H9 (cell line): ENCODE measurements around the gene LRRC8B. TPM values are rescaled to one million over a fixed set of nuclear protein-coding genes. Genes with fewer than 3 reads are reported as not detected.

ENCODE experiments used
- DNase-seq: peaks from one replicate; pipeline ENCODE4 v3.0.0-alpha.2; 2017
- H2AFZ ChIP-seq: one replicate; pipeline ENCODE4 v1.6.1; 2013; ENCODE audit warnings: mild to moderate bottlenecking, low read length, control low read depth, moderate library complexity
- H2AK5ac ChIP-seq: 2 replicates; pipeline ENCODE4 v1.6.1; 2013; ENCODE audit warnings: low read length, control low read depth, mixed read lengths; ENCODE audit not compliant: insufficient read length
- H2BK120ac ChIP-seq: one replicate; pipeline ENCODE4 v1.6.1; 2013; ENCODE audit warnings: low read depth, mild to moderate bottlenecking, low read length, control low read depth, inconsistent platforms; ENCODE audit not compliant: poor library complexity, severe bottlenecking
- H2BK12ac ChIP-seq: 2 replicates; pipeline ENCODE4 v1.6.1; 2013; ENCODE audit warnings: low read length, control low read depth, mixed read lengths, low read depth; ENCODE audit not compliant: insufficient read length
- H2BK15ac ChIP-seq: 2 replicates; pipeline ENCODE4 v1.6.1; 2013; ENCODE audit warnings: low read depth, low read length, control low read depth
- H2BK20ac ChIP-seq: one replicate; pipeline ENCODE4 v1.6.1; 2013; ENCODE audit warnings: low read depth, mild to moderate bottlenecking, low read length, control low read depth, inconsistent platforms; ENCODE audit not compliant: poor library complexity, severe bottlenecking
- H2BK5ac ChIP-seq: 2 replicates; pipeline ENCODE4 v1.6.1; 2013; ENCODE audit warnings: low read length, control low read depth, mixed read lengths; ENCODE audit not compliant: insufficient read length
- H3K14ac ChIP-seq: 2 replicates; pipeline ENCODE4 v1.6.1; 2013; ENCODE audit warnings: low read length, control low read depth; ENCODE audit not compliant: insufficient read depth
- H3K18ac ChIP-seq: 2 replicates; pipeline ENCODE4 v1.6.1; 2013; ENCODE audit warnings: low read depth, mild to moderate bottlenecking, mixed read lengths, low read length, control low read depth; ENCODE audit not compliant: insufficient read length
- H3K23ac ChIP-seq: 2 replicates; pipeline ENCODE4 v1.6.1; 2013; ENCODE audit warnings: low read length, control low read depth, mixed read lengths, low read depth; ENCODE audit not compliant: insufficient read length
- H3K23me2 ChIP-seq: 2 replicates; pipeline ENCODE4 v1.6.1; 2013; ENCODE audit warnings: low read depth, mild to moderate bottlenecking, mixed read lengths, low read length, control low read depth; ENCODE audit not compliant: insufficient read length, poor library complexity, severe bottlenecking
- H3K27ac ChIP-seq: 2 replicates; pipeline ENCODE4 v1.5.1; 2013; ENCODE audit warnings: low read length, control low read depth, mixed read lengths, low read depth; ENCODE audit not compliant: insufficient read length
- H3K27me3 ChIP-seq: 2 replicates; pipeline ENCODE4 v1.6.1; 2013; ENCODE audit warnings: low read length, control low read depth, inconsistent platforms; ENCODE audit not compliant: insufficient read depth
- H3K4ac ChIP-seq: 2 replicates; pipeline ENCODE4 v1.6.1; 2013; ENCODE audit warnings: low read depth, mild to moderate bottlenecking, control low read depth, inconsistent platforms, low read length, moderate library complexity
- H3K4me1 ChIP-seq: 2 replicates; pipeline ENCODE4 v1.6.1; 2013; ENCODE audit warnings: low read length, control low read depth, inconsistent platforms; ENCODE audit not compliant: insufficient read depth
- H3K4me2 ChIP-seq: 2 replicates; pipeline ENCODE4 v1.6.1; 2013; ENCODE audit warnings: low read length, control low read depth, mixed read lengths; ENCODE audit not compliant: insufficient read length, insufficient read depth
- H3K56ac ChIP-seq: 2 replicates; pipeline ENCODE4 v1.6.1; 2013; ENCODE audit warnings: low read depth, mild to moderate bottlenecking, mixed read lengths, low read length, control low read depth; ENCODE audit not compliant: insufficient read length
- H3K79me1 ChIP-seq: 2 replicates; pipeline ENCODE4 v1.6.1; 2013; ENCODE audit warnings: low read depth, mild to moderate bottlenecking, moderate library complexity, low read length, control low read depth, inconsistent platforms; ENCODE audit not compliant: insufficient read depth, poor library complexity, severe bottlenecking
- H3K79me2 ChIP-seq: 2 replicates; pipeline ENCODE4 v1.6.1; 2013; ENCODE audit warnings: low read length, control low read depth, inconsistent platforms; ENCODE audit not compliant: insufficient read depth
- H3K9ac ChIP-seq: 2 replicates; pipeline ENCODE4 v1.6.1; 2013; ENCODE audit warnings: low read length, control low read depth, mixed read lengths; ENCODE audit not compliant: insufficient read length; ENCODE audit errors: extremely low read depth
- H3K9me3 ChIP-seq: one replicate; pipeline ENCODE4 v1.6.1; 2013; ENCODE audit warnings: low read depth, low read length, inconsistent platforms; ENCODE audit not compliant: control insufficient read depth
- H3T11ph ChIP-seq: one replicate; pipeline ENCODE4 v1.6.1; 2013; ENCODE audit warnings: mild to moderate bottlenecking, low read length, control low read depth, inconsistent platforms
- H4K20me1 ChIP-seq: one replicate; pipeline ENCODE4 v1.6.1; 2013; ENCODE audit not compliant: control insufficient read depth, insufficient read length, insufficient read depth
- H4K5ac ChIP-seq: 2 replicates; pipeline ENCODE4 v1.6.1; 2013; ENCODE audit warnings: low read depth, mild to moderate bottlenecking, mixed read lengths, low read length, control low read depth; ENCODE audit not compliant: insufficient read length
- H4K8ac ChIP-seq: replicated peaks from 2 replicates; pipeline ENCODE4 v1.6.1; 2013; ENCODE audit warnings: low read length, control low read depth, mixed read lengths, low read depth; ENCODE audit not compliant: insufficient read length
- H4K91ac ChIP-seq: 2 replicates; pipeline ENCODE4 v1.6.1; 2013; ENCODE audit warnings: low read depth, mild to moderate bottlenecking, moderate library complexity, mixed read lengths, low read length, control low read depth; ENCODE audit not compliant: insufficient read length
- H3K27ac Mint-ChIP-seq, 3 experiments: 2 replicates in 2 of 3; 3 replicates in 1 of 3; pipeline ENCODE4 v1.8.0; 2020 to 2021; ENCODE audit warnings: mixed read lengths in 3 of 3, mild to moderate bottlenecking in 1 of 3, moderate library complexity in 1 of 3
- H3K27me3 Mint-ChIP-seq: 2 replicates; pipeline ENCODE4 v1.8.0; 2021; ENCODE audit warnings: low read depth, mild to moderate bottlenecking, moderate library complexity, mixed read lengths
- H3K36me3 Mint-ChIP-seq, 3 experiments: 2 replicates in 2 of 3; 3 replicates in 1 of 3; pipeline ENCODE4 v1.8.0; 2020 to 2021; ENCODE audit warnings: low read depth in 3 of 3, mixed read lengths in 3 of 3; ENCODE audit not compliant: insufficient read depth in 1 of 3
- H3K4me1 Mint-ChIP-seq, 2 experiments: 2 replicates each; pipeline ENCODE4 v1.8.0; 2020; ENCODE audit warnings: mixed read lengths in 2 of 2
- H3K4me3 Mint-ChIP-seq, 2 experiments: 2 replicates in 1 of 2; 3 replicates in 1 of 2; pipeline ENCODE4 v1.8.0; 2020 to 2021; ENCODE audit warnings: mild to moderate bottlenecking in 2 of 2, mixed read lengths in 2 of 2, moderate library complexity in 1 of 2
- H3K9me3 Mint-ChIP-seq, 2 experiments: 2 replicates in 1 of 2; 3 replicates in 1 of 2; pipeline ENCODE4 v1.8.0; 2020; ENCODE audit warnings: mild to moderate bottlenecking in 2 of 2, mixed read lengths in 2 of 2, moderate library complexity in 1 of 2
- CTCF ChIP-seq: fragments of 200-600 bp; sonication (generic); conservative IDR thresholded peaks from 3 replicates; pipeline ENCODE4 v1.8.0; 2021; ENCODE audit warnings: antibody characterized with exemption, mild to moderate bottlenecking
- WGBS: extraction: QIAGEN DNeasy Blood & Tissue Kit; methylation state at CpG from one replicate; pipeline ENCODE4 v1.1.7; 2013; ENCODE audit warnings: missing lambda C conversion rate, low lambda C conversion rate, mixed read lengths; ENCODE audit not compliant: insufficient read length; ENCODE audit errors: extremely low coverage; 5-methylcytosine and 5-hydroxymethylcytosine counted together
- total RNA-seq: library from RNA; stranded (reverse); gene quantifications from 2 replicates; pipeline ENCODE4 v1.2.1, GENCODE V29; 2021

Gene LRRC8B
- total RNA-seq, 1 experiment from 2014 or later, result 33.2 TPM

GRCh38 chr1:89530444-89531089, 5.9 kb downstream of the LRRC8B start:
- H2BK5ac ChIP-seq, result no peak overlapping the region
- no peak overlapping the region for H3K9ac ChIP-seq
- H3K23me2 ChIP-seq, result no peaks in the 10 kb centered on the region
- no peaks in the 10 kb centered on the region for H3K9me3 ChIP-seq
- H3K79me2 ChIP-seq, result peaks cover 27% of the 10 kb centered on the region; the same call in 1 of the 2 replicates
- peaks cover 8% of the 10 kb centered on the region; the same call in 1 of the 2 replicates for H3K4me1 ChIP-seq
- no peak overlapping the region for H3T11ph ChIP-seq
- H4K8ac ChIP-seq, result no peak overlapping the region
- Mint-ChIP-seq H3K4me1 (peaks cover 29 to 41% of the 10 kb centered on the region in 2 experiments), H3K27ac (peak overlapping the region in 2 of 3 experiments; percentile 10 to 24; a peak in 2 of 7 replicates), H3K9me3 (no peaks in the 10 kb centered on the region; a peak in 1 of 5 replicates), H3K4me3 (peak overlapping the region in 1 of 2 experiments; percentile 1; a peak in 1 of 5 replicates), H3K27me3 (no peaks in the 10 kb centered on the region), H3K36me3 (peaks cover 8 to 15% (median 12%) of the 10 kb centered on the region in 3 experiments; a peak in 5 of 7 replicates)
- no peak overlapping the region for H2BK15ac ChIP-seq
- H4K91ac ChIP-seq, result no peak overlapping the region
- no CpG with 5 or more reads among the region's 8 CpGs for WGBS
- H4K5ac ChIP-seq, result no peak overlapping the region
- no peak overlapping the region for H2AK5ac ChIP-seq
- H3K4ac ChIP-seq, result no peak overlapping the region
- no peak overlapping the region for H3K18ac ChIP-seq
- H3K23ac ChIP-seq, result no peak overlapping the region
- no peaks in the 10 kb centered on the region for H3K79me1 ChIP-seq
- H4K20me1 ChIP-seq, result no peaks in the 10 kb centered on the region
- H2BK20ac ChIP-seq, result no peak overlapping the region
- no peak overlapping the region for H2AFZ ChIP-seq
- H3K4me2 ChIP-seq, result peak overlapping the region; percentile 32
- H3K27me3 ChIP-seq, result no peaks in the 10 kb centered on the region
- no peak overlapping the region for H3K14ac ChIP-seq
- no peak for TF ChIP-seq CTCF
- H2BK12ac ChIP-seq, result no peak overlapping the region
- peak; percentile 44 for DNase-seq
- no peak overlapping the region for H3K56ac ChIP-seq
- H2BK120ac ChIP-seq, result no peak overlapping the region
- H3K27ac ChIP-seq, result no peak overlapping the region
